Liver (tissue), 3 donors: Measurements from ENCODE around the gene TBRG4.

ENCODE experiments used
- ATF3 ChIP-seq: IDR thresholded peaks from 2 replicates; pipeline ENCODE4 v1.6.1; 2016; ENCODE audit warnings: antibody characterized with exemption
- CTCF ChIP-seq: fragments of 150-350 bp; IDR thresholded peaks from 2 replicates; pipeline ENCODE4 v1.5.1; 2017; ENCODE audit warnings: improper control_type of control experiment, low read depth, low read length; ENCODE audit not compliant: missing input control
- JUND ChIP-seq, 2 donors: IDR thresholded peaks; 2 replicates each; pipeline ENCODE4 v1.6.1; 2016; ENCODE audit warnings: antibody characterized with exemption in 2 of 2
- MAX ChIP-seq: IDR thresholded peaks from 2 replicates; pipeline ENCODE4 v1.6.1; 2016; ENCODE audit warnings: antibody characterized with exemption
- RXRA ChIP-seq, 2 donors: IDR thresholded peaks; 2 replicates each; pipeline ENCODE4 v1.6.1; 2017 to 2018; ENCODE audit warnings: antibody characterized with exemption in 2 of 2, mild to moderate bottlenecking in 1 of 2
- YY1 ChIP-seq: IDR thresholded peaks from 2 replicates; pipeline ENCODE4 v1.6.1; 2016; ENCODE audit warnings: antibody characterized with exemption, mild to moderate bottlenecking
- donor health status: healthy.
- donor health status: healthy.

GRCh38 chr7:45092100-45092930 is 19.2 kb downstream of the TBRG4 start:
- no peak for TF ChIP-seq CTCF
- TF ChIP-seq MAX: no peak
- no peak for TF ChIP-seq RXRA (IDR thresholded peaks at IDR 0.05)
- no peak for TF ChIP-seq YY1
- no peak for TF ChIP-seq ATF3
- no peak for TF ChIP-seq JUND (IDR thresholded peaks at IDR 0.05)
